ENCODE measurements around the gene ATG14.

ATG14 gene

GRCh38 chr14:55372825-55373224 is 38.8 kb downstream of the ATG14 start:
- no peak for ATAC-seq
- TF ChIP-seq ZNF565 (CRISPR knock-in tag; conservative IDR thresholded peaks at IDR 0.05; ENCODE audit: low read depth) (no peak), CSDC2 (CRISPR knock-in tag; IDR thresholded peaks at IDR 0.05) (no peak), ZFP30 (CRISPR knock-in tag; IDR thresholded peaks at IDR 0.05) (no peak), BACH2 (CRISPR knock-in tag; IDR thresholded peaks at IDR 0.05; ENCODE audit: borderline replicate concordance) (no peak), PATZ1 (CRISPR knock-in tag; IDR thresholded peaks at IDR 0.05; ENCODE audit: borderline replicate concordance) (no peak), ARNTL (CRISPR knock-in tag; IDR thresholded peaks at IDR 0.05; ENCODE audit: borderline replicate concordance, low read depth) (no peak), POU6F1 (CRISPR knock-in tag; IDR thresholded peaks at IDR 0.05; ENCODE audit: borderline replicate concordance, low read depth) (no peak), TOX (CRISPR knock-in tag; IDR thresholded peaks at IDR 0.05; ENCODE audit: borderline replicate concordance) (no peak), RARB (CRISPR knock-in tag; IDR thresholded peaks at IDR 0.05) (no peak), ZFP3 (CRISPR knock-in tag; IDR thresholded peaks at IDR 0.05) (no peak), ZNF70 (CRISPR knock-in tag; IDR thresholded peaks at IDR 0.05) (no peak), ZC3H10 (CRISPR knock-in tag; IDR thresholded peaks at IDR 0.05) (no peak)

GRCh38 chr14:55372423-55372822 is 39.2 kb downstream of the ATG14 start:
- TF ChIP-seq TCF4 (CRISPR knock-in tag; IDR thresholded peaks at IDR 0.05; ENCODE audit: borderline replicate concordance) (no peak), ISL1 (CRISPR knock-in tag; IDR thresholded peaks at IDR 0.05) (no peak), GLIS3 (CRISPR knock-in tag; IDR thresholded peaks at IDR 0.05) (no peak), TSHZ2 (CRISPR knock-in tag; IDR thresholded peaks at IDR 0.05) (no peak), PATZ1 (CRISPR knock-in tag; IDR thresholded peaks at IDR 0.05; ENCODE audit: borderline replicate concordance) (no peak), RARB (CRISPR knock-in tag; IDR thresholded peaks at IDR 0.05) (no peak), CSRNP3 (CRISPR knock-in tag; IDR thresholded peaks at IDR 0.05) (no peak), PPARA (CRISPR knock-in tag; IDR thresholded peaks at IDR 0.05; ENCODE audit: borderline replicate concordance) (no peak), ESRRG (CRISPR knock-in tag; IDR thresholded peaks at IDR 0.05) (no peak), OSR1 (CRISPR knock-in tag; IDR thresholded peaks at IDR 0.05) (no peak), CSDC2 (CRISPR knock-in tag; IDR thresholded peaks at IDR 0.05) (no peak), ARNTL (CRISPR knock-in tag; IDR thresholded peaks at IDR 0.05; ENCODE audit: borderline replicate concordance, low read depth) (no peak), ZC3H10 (CRISPR knock-in tag; IDR thresholded peaks at IDR 0.05) (no peak), ZNF565 (CRISPR knock-in tag; conservative IDR thresholded peaks at IDR 0.05; ENCODE audit: low read depth) (no peak), BACH2 (CRISPR knock-in tag; IDR thresholded peaks at IDR 0.05; ENCODE audit: borderline replicate concordance) (no peak), ZFP30 (CRISPR knock-in tag; IDR thresholded peaks at IDR 0.05) (no peak), ZNF70 (CRISPR knock-in tag; IDR thresholded peaks at IDR 0.05) (no peak), POU6F1 (CRISPR knock-in tag; IDR thresholded peaks at IDR 0.05; ENCODE audit: borderline replicate concordance, low read depth) (no peak)
- ATAC-seq, result no peak

Measured in SK-N-SH treated with all-trans-retinoic acid at 6 μM for 48 hours (cell line).